Non-pigmented ciliary epithelial cell (primary cell): ENCODE results near the gene HPDL.

Source experiments
- DNase-seq: peaks from one replicate; pipeline ENCODE4 v3.0.0-alpha.2; 2010; ENCODE audit warnings: low read depth

Gene HPDL

GRCh38 chr1:45322486-45323040 lies 4.1 kb upstream of the HPDL start:
- no peak for DNase-seq

GRCh38 chr1:45325851-45326506 lies 716 bp upstream of the HPDL start:
- DNase-seq: no peak

GRCh38 chr1:45327644-45328515 lies 1.2 kb downstream of the HPDL start:
- no peak for DNase-seq

GRCh38 chr1:45328680-45329079 lies 2.0 kb downstream of the HPDL start:
- no peak for DNase-seq

DNA sequence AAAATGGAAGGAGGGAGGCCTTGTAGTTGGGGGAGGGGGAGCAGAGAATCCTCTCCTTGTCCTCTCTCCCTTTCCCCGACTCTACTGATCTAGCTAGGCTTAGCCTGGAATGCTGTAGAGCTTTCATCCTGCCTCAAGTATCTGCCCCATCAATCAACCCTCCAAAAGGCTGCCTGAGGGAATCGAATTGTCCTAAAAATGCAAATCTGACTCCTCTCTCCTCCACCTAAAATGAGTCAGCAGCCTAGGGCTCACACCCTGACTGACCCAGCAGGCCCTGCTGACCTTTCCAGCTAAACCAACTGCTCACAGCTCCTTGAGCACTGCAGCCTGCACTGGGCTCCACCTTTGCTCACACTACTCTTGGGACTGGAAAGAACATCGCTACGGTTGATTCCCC lies 2.8 kb downstream of the HPDL start:
- DNase-seq: no peak

- no peak for DNase-seq
These were observed 5.0 kb downstream of the HPDL start for GRCh38 chr1:45331436-45332345.

- no peak for DNase-seq
These were observed 5.6 kb downstream of the HPDL start for GRCh38 chr1:45332346-45332720.

GRCh38 chr1:45334308-45335245 lies 7.9 kb downstream of the HPDL start:
- DNase-seq: no peak

DNA sequence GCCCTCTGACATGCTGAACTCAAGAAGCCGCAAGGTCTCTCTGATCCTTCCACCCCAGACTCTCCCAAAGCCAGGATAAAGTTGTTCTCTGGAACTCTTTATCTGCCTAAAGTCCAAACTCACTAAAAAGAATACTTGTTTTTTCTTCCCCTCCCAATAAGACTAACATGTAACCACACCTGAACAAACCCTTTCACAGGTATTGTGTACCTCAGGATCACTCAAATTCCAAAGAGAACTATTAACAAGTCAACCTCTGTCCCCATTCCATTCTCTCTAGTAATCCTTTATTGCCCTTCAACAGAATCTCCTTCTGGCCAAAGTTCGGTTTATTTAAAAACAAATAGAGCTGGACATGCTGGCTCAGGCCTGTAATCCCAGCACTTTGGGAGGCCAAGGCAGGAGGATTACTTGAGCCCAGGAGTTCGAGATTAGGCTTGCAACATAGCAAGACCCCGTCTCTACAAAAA lies 9.2 kb downstream of the HPDL start:
- DNase-seq: no peak

DNA sequence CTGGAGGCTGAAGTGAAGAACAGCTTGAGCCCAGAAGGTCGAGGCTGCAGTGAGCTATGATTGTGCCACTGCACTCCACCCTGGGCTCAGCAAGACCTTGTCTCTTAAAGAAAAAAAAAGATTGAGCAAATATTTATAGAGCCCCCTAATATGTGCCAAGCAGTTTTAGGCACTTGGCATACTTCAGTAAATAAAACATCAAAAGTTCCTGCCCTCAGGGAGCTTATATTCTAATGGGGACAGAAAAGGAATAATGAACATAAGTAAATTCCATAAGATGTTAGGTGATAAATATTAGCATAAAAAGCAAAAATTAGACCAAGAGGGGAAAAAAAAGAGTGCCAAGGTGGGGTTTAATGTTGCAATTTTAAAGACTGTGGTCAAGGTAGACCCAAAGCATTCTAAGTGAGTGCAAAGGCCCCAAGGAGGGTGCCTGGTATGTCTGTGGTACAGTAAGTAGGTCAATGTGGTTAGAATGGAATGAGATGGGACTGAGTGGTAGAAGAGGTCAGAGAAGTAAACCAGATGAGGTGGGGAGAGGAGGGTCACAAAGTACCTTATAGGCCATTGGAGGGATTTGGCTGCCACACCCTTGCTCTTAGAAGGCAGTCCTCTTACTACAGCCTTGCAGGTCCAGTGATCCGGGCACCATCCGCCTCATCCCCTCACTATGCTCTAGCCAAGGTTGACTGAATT lies 11.1 kb downstream of the HPDL start:
- DNase-seq: no peak

DNA sequence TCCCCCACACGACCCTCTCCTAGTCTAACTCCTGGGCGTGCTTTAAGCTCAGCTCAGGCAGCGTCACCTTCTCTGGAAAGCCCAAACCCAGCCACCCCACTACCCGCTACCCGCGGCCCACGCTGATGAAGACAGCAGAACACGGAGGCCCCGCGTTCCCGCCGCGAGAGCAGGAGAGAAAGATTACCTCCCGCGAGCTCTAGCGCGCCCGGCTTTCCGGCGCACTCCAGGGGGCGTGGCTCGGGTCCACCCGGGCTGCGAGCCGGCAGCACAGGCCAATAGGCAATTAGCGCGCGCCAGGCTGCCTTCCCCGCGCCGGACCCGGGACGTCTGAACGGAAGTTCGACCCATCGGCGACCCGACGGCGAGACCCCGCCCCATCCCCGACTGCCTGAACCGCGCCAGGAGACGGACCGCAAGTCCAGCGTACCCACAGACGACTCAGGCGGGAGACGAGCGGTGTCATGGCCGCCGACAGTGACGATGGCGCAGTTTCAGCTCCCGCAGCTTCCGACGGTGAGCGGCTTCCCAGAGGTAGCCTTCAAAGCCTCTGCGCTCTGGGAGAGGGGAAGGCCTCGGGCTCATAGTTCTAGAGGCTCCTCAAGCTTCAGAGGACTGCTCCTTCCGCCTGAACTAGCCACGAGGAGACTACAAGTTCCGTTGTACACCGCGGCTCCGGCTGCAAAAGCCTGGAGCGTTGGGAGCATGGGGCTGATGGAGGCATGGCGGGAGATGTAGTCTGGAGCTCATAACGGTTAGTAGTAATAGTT lies 13.3 kb downstream of the HPDL start, which contains the start of the genes MUTYH and TOE1:
Gene MUTYH (minus strand): TSS at position 652 of the 770 bp plus-strand sequence. CDS start 5,935 bp downstream, outside the sequence.
Gene TOE1 (plus strand): TSS at position 382 of the 770 bp plus-strand sequence. CDS start 83 bp downstream, at position 465.
- peak; percentile 51 for DNase-seq

- DNase-seq: no peak
These were observed 14.2 kb downstream of the HPDL start for GRCh38 chr1:45340816-45341466.

GRCh38 chr1:45344499-45344898 lies 17.8 kb downstream of the HPDL start:
- DNase-seq: no peak

- DNase-seq: no peak
These were observed 18.3 kb downstream of the HPDL start for GRCh38 chr1:45345014-45345413.

GRCh38 chr1:45346473-45346872 lies 19.8 kb downstream of the HPDL start:
- DNase-seq: no peak

DNA sequence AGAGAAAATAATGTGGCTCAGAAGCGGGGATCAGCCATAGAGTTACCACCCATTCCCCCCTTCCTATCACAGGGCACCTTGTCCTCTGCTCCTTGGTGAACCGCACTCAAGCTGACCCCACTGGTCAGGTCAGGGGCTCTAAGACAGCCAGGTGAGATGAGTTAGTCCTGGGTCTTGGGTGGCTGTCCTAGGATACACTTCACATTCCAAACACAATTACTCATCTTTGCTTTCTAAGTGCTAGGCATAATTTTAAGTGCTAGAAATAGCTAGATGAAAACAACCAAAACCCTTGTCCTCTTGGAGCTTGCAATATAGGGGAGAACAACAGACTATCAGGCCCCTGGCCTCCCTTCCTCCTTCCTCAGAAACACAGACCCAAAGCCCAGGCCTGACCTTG lies 21.3 kb downstream of the HPDL start:
- no peak for DNase-seq

DNA sequence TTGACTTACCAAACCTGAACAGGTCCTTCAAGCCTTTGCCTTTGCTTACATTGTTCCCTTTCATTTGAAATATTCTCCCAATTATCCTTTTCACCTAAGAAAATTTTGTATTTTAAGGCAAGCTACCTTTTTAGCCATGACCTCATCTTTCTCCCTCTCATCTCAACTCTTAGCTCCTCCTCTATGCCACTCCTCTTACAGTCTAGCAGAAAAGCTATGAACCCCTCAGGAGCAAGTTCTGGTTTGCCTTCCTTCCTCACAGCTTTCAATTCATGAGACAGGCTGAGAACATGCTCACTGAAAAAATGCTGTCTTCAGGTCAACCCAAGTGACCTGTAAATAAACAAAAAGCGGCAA lies 21.9 kb downstream of the HPDL start:
- DNase-seq: no peak

DNA sequence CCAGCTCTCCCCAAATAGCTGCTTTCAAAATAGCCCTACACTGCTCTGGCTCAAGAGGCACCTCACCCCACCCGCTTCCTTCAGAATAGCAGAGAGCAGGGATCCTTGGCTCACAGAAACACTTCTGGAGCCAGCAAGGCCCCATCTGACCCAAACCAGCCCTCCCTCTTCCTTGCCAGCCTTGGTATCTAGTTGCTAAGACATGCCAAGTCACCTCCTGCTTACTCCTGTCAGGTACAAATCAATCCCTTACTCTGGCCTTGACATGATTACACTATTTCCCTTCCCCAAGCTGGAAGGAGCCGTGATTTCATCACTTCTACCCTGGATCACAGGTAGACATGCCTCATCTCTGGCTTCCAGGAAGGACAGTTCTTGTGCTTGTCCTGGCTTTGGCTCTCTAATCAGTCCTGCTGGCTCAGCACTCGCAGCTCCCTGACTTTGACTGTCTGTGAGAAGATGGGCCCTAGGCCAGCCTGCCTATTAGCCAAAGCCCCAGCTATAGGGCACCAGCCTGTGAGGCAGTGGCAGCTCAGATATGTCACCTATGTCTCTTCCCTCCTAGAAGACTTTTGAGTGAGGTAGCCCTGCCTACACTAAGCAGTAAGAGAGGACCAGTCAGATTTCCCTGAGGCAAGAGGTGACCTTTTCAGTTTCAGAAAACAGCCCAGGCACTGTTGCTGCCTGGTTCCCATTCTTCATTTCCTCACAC lies 22.4 kb downstream of the HPDL start:
- DNase-seq: no peak
